Activated CD4-positive, CD25-positive, alpha-beta regulatory T cell treated with anti-CD3 and anti-CD28 coated beads, Interleukin-2, amount 50 U/mL, for 72 hours (primary cell): Measurements from ENCODE around the gene CNPY3.

ENCODE experiments used
- DNase-seq: peaks from one replicate; pipeline ENCODE4 v3.0.0; 2021

Gene CNPY3

DNA sequence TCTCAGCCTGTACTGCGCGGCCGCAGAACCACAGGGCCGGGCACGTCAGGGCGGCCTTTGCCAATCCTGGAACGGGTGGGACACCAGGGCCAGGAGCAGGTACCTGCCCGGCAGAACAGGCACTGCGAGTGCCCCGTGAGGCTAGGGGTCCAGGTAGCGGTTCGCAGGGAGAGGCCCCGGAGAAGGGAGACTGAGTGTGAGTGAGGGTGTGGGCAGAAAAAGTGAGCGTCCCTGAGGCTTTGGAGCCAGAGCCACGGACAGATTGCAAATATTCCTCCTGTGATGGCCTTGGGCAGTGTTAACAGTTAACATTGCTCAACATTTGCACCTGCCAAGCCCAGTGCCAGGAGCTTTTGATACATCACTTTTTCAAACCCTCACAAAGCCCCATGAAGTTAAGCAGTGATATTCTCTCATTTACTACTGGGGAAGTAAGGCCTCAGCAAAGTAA is 31.8 kb downstream of the CNPY3 start:
- no peak for DNase-seq

DNA sequence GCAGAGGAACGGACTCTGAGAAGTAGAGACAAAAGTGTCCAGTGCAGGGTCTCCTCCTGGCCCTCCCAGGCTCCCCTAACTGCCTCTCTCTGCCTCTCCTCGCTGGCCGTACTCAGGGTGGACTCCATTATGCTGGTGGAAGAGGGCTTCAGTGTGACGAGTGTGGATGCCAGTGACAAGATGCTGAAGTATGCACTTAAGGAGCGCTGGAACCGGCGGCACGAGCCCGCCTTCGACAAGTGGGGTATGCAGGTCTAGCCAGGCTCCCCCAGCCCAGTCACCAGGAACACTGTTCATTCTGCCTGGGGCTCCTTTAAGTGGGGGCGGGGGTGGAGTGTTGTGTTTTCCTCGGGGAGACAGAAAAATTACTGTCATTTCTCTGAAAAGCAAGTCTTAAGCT is 32.8 kb downstream of the CNPY3 start:
- no peak for DNase-seq

DNA sequence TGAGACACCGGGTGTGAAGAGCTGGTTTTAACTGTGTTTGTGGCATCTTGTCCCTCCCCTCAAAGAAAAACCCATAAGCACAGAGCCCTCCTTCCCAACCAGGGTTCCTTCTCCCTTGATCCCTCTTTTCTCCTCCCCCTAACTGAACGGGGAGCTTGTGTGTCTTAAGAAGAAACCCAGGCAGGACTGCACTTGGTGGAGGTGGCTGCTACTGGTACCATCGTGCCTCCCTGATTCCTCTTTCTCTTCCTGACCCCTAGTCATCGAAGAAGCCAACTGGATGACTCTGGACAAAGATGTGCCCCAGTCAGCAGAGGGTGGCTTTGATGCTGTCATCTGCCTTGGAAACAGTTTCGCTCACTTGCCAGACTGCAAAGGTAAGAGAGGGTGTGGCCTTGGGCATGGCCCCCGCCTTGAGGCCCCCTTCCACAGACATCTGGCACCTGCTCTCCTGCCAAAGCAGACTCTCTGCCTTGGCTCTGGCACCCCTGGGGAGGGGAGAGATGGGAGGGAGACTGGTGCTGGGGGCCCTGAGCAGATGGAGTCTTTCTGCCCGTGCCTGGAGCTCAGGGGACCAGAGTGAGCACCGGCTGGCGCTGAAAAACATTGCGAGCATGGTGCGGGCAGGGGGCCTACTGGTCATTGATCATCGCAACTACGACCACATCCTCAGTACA is 33.4 kb downstream of the CNPY3 start:
- DNase-seq: no peak

DNA sequence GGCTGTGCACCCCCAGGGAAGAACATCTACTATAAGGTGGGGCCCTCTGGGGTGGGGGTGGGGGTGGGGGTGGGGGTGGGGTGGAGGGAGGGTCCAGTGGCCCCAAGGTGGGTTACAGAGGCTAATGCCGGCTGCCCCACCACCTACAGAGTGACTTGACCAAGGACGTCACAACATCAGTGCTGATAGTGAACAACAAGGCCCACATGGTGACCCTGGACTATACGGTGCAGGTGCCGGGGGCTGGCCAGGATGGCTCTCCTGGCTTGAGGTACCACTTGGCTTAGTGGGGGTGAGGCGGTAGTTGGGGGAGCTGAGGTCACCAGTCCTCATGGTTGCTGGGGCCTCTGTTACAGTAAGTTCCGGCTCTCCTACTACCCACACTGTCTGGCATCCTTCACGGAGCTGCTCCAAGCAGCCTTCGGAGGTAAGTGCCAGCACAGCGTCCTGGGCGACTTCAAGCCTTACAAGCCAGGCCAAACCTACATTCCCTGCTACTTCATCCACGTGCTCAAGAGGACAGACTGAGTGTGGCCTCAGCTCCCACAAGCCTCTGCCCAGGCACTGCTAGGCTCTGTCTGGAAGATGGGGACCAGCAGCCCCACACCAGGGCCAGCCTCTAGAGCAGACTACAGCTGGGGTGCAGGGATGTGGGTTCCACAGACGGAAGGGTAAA is 34.0 kb downstream of the CNPY3 start:
- DNase-seq: no peak

DNA sequence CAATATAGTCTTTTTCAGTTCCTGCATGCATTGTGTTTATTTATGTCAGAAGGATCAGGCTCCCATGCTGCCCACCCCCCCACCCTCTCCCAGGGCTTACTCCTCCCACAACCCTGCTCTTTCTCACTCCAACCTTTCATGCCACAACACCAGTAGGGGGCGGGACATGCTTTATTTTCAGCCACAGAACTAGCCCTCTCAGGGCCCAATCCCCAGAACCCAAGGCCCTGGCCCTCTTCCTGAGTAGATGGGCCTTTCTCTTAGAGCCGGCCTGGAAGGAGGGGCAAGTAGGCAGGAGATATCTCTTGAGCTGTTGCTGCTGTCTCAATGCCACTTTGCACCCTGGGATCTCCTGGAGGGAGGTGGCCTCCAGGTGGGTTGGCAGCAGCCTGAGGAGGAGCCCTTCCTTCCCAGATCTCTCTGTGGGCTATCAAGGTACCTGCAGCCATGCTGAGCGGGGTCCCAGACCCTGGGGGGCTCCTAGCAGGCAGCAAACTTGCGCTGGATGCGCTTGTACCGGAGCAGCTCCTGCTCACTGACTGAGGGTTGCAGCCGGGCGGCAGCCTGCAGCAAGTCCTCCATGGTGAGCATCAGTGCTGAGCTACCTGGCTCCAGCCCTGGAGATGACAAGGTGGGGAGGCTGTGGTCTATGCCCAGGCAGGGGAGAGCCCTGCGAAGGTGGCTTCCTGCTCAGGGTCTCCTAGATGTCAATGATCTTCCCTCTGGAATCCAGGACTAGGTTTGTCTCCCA is 34.8 kb downstream of the CNPY3 start:
- DNase-seq: no peak

DNA sequence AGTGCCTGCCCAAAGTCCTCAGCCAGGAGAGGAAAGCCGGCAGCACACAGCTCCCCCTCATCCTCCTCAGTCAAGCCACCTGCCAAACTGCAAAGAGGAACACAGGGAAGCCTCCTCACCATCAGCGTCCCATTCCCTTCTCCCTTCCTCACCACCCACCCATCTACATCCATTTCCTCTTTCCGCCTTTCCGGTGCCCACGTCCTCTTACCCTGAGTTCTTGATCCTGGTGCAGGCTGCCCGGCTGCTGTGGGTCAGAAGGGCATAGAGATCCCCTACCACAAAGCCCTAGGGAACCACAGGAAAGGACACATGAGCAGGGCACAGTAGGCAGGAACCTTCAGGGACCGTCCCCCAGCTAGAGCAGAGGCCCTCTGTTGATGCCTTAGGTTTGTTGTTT is 37.3 kb downstream of the CNPY3 start:
- DNase-seq: no peak

DNA sequence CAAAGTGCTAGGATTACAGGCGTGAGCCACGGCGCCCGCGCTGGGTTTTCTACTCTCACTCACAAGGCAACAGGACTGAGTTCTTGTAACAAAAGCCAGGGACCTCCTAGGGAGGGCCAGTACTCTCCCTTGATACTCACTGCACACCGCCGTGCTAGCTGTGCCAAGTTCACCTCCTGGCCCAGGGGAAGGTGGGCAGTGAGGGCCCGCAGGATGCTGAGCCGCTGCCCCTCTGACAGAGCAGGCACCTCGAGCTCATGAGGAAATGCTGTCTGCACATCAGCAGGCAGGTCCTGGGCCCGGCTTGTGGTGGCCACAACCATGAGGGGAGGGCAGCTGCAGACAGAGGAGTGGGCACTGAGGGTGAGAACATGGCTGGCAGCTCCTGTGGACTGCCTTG is 37.9 kb downstream of the CNPY3 start:
- DNase-seq: no peak

DNA sequence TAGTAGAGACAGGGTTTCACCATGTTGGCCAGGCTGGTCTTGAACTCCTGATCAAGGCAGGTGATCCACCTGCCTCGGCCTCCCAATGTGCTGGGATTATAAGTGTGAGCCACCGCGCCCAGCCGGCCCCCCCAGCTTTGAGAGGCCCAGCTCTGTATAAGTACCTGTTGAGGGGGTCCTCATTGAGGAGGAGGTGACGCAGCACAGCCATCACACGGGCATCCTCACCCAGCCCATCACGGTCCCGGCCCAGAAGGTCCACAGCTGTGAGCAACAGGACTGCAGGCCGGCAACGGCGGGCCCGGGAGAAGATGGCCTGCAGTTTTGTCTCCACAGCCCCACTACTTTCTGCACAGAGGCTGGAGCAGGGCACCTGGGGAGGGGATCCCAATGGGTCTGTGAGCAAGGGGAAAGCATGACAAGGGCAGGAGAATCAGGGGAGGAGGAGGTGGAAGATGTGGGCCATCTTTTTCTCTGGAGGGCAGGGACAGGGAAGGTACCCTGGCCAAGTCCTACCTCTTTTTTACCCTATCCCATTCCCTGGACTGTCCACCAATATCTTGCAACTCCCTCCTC is 38.9 kb downstream of the CNPY3 start:
- no peak for DNase-seq

DNA sequence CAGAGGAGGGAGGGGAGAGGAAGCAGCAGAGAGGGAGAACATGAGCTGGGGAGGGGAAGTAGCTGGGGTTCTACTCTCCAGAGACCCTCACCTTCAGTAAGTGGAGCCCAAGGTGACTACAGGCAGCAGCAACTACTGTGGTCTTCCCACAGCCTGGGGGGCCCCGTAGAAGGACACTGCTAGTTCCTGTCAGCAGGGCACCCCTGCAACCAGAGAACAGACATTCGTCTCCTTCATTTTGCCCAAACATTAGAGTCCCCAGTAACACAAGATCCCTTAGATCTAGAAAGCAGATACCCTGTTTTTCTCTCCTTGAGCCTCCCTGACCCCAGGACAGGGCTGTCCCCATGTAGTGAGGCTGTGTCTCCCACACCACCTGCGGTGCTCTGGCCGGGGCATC is 39.5 kb downstream of the CNPY3 start:
- DNase-seq: no peak

DNA sequence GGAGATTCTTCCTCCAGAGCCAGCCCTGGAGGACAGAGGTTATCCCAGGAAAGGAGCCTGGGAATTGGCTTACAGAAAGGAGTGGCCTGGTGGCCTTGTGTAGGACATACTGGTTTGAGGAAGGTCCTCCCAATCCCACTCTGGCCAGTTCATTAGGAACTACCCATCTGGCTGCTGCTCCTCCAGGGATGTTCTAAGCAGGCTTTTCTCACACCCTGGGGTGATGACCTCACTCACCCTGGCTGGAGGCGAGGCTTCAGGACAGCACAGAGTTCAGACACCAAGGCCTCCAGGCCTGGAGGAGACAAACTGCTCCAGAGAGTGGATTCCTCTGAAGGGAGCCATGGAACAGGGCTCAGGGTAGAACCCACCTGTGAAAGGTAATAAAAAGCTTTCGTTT is 40.2 kb downstream of the CNPY3 start:
- no peak for DNase-seq

DNA sequence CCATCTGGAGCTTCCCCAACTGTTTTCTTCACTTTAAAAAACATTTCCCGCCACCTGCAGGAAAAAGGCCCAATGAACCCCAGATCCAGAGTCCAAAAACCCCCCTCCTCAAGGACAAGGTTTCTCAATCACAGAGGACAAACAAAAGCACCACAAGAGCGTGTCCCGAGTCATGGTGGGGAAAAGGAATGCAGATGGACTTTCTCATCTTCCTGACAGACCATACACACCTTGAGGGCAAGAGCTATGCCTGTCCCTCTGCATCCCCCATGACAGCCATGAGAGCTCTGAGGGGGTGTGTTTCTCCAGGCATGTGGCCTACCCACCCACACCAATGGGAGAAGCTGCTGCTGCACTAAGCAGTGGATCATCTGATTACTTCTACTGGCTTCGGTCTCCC is 40.7 kb downstream of the CNPY3 start:
- no peak for DNase-seq

DNA sequence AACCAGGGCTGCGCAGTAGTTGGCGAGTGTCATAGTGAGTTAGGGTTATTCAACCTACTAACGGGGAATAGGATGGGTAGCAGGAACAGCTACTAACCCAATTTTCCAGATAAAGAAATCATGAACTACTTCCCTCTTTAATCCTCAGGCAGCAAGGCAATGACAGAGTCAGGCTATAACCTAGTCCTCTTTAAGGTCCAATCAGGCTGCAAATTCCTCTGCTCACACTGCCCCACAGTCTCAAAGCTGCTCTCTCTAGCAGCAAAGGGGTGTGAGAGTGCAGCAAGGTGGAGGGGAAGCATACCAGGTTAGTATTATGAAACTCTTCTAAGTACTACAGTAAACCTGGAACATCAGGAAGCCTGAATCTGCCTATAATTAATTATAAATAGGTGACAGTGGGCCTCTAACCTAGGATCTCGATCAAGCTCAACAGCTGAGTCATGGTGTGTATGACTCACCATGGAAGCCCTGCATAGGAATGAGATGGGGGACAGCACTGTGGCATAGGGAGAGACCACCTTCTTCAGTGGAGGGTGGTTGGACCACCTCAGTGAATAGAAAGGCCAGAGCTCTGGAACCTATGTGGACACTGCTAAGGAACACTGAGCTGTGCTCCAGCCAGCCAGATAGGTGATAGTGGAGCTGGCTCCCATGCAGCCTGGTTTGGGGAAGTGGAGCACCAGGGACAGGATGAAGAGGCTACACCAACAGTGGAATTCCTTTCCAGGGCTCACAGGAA is 41.8 kb downstream of the CNPY3 start:
- no peak for DNase-seq

DNA sequence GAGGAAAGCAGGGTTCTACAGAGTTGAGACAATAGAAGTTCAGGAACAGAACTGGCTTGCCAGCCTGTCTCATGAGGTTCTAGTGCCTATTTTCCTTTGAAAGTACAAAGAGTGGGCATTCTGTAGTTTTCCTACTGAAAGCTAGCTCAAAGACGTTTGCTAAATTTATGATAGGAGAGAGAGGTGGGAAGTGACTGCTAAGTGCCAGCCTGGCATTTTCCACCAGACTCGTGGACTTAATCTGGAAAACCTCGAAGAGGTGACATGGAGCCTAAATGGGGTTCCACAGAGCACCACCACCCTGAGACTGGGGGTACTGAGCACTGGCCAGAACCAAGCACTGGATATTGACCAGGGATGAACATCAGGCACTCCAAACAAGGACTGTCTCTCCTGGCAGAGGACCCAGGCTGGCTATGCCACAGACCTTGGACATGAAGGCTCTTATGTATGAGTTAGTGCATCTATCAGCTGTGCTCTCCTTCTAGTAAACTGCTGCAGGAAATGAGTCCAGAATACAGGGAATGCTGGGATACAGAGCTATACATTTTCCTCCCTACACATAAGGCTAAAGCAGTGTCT is 42.6 kb downstream of the CNPY3 start:
- DNase-seq: no peak

DNA sequence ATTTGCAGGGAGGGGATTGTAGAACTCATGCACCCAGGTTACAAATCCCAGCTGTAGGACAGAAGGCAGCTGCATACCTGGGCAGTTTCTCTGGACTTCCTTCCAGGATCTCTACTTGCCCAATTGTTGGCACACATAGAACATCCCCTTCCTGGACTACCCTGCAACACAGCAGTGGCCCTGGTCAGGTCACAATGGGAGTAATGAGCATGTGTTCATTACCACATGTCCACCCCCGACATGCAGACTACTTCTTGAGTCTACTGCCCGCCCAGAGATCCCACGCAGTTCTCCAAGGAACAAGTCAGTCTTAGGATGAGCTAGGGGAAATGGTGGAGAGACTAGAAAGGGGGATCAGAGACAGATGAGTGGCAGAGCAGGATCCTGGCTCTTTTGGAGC is 44.6 kb downstream of the CNPY3 start:
- DNase-seq: no peak

DNA sequence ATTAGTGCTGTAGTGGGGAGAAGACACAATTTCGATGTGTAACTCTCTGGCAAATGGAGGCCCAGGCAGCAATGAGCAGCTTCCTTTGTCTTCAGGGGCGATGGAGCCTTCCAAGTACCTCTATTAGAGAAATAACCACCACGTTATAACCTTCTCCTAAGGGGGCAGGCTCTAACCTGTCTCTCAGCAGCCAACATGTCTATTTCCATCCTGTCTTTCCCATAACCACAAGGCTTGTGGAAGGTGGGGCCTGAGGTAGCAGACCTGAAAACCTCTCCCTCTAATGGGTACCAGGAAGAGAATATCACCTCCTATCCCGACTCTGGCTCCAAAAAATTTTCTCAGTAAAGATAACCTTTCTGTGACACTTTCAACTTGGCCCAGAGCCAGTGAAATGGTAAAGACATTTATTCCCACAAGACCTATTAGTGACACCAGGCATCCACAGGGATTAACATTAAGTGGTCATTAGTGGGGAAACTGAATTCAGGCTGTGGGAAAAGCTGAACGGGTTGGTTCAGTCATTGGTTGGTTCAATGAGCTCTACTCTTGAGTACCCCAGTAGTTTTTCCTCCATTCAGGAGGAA is 45.7 kb downstream of the CNPY3 start:
- DNase-seq: no peak

DNA sequence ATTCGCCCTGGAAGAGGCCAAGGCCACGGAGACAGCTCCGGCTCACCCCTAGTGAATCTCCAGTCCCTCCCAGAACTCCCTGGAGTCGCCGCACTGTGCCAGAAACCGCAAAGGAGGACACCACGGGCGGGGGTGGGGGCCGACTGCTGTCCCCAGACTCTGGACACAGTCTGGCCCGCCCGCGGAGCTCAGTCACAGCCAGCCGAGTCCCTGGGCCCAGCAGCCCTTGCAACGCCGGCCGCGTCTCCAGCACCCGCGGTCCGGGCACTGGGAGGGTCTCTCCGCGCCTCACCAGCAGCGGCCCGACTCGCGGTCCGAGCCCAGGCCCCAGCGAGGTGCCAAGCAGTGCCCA is 49.2 kb downstream of the CNPY3 start:
- DNase-seq: peak; percentile 40

DNA sequence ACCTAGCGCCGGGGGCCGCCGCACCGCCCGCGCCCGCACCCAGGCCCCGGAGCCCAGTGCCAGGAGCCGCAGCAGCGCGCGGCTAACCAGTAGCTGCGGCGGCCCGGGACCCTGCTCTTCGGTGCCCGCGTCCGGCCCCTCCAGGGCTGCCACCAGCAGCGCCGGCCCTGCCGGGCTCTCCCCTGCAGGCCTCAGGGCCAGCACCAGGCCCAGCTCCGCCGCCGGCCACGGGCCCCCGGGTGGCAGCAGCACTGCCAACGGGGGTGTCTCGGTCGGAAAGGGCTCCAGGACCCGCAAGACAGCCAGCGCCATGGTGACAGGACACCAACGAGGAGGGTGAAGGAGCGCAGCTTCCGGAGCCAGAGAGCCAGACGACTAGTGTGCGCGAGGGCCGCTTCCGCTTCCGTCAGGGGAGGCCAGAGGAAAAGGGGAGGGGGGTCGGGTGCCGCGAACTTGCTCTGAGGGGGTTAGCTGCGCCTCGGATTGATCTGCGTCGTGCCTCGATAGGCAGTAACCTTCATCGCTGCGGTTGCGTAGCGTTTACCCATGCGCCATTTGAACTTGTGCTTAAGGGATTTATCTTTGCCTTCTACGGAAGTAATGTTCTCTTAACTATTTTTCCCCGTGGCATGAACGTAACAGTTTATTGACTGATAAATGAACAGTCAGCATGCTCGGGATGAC is 49.7 kb downstream of the CNPY3 start, which contains the start of gene PEX6:
Gene PEX6, minus strand, starts transcription at position 343 of the 684 bp plus-strand sequence. Its CDS starts 31 bp downstream, at position 312.
- DNase-seq: peak; percentile 91

DNA sequence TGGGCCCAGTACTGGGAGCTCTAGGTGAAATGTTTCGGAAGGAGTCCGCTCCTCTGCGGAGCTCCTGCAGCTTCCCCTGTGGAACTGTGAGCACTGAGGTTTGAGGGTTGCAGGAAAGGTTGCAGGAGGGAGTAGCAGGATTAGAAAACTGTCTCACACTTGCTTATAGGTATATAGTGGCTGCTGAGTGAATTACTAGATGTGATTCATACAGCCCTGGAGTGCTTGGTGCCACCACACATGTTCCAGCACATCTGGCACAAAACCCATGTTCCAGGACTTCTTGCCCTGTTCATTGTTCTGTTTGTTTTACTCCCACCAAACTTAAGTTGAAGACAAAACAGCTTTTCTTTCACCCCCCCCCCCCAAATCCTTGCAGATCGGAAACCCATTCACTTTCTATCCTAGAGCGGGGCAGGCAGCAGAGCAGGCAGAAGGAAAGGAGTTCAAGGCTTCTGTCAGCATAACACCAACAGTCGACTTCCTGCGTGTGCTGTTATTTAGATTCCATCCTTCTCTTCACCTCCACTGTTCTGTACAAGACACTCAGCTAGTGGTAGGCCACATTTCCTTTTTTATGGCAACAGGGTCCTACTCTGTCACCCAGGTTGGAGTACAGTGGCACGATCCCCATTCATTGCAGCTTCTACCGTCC is 50.4 kb downstream of the CNPY3 start:
- no peak for DNase-seq

DNA sequence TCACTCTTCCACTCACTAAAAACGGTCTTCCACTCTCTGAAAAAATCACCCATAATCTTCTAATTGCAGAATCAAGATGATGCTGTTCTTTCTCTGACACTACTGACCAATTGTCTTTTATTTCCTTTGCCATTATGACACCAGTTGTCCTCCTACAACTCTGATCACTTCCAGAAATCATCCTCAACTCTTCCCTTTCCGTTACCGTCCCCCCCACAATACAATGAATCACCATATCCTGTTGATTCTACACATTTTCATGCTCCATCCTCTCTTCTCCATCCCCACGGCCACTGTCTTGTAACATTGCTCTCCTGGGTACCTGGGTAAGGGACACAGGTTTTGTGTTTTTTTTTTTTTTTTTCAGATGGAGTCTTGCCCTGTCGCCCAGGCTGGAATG is 52.6 kb downstream of the CNPY3 start:
- no peak for DNase-seq

DNA sequence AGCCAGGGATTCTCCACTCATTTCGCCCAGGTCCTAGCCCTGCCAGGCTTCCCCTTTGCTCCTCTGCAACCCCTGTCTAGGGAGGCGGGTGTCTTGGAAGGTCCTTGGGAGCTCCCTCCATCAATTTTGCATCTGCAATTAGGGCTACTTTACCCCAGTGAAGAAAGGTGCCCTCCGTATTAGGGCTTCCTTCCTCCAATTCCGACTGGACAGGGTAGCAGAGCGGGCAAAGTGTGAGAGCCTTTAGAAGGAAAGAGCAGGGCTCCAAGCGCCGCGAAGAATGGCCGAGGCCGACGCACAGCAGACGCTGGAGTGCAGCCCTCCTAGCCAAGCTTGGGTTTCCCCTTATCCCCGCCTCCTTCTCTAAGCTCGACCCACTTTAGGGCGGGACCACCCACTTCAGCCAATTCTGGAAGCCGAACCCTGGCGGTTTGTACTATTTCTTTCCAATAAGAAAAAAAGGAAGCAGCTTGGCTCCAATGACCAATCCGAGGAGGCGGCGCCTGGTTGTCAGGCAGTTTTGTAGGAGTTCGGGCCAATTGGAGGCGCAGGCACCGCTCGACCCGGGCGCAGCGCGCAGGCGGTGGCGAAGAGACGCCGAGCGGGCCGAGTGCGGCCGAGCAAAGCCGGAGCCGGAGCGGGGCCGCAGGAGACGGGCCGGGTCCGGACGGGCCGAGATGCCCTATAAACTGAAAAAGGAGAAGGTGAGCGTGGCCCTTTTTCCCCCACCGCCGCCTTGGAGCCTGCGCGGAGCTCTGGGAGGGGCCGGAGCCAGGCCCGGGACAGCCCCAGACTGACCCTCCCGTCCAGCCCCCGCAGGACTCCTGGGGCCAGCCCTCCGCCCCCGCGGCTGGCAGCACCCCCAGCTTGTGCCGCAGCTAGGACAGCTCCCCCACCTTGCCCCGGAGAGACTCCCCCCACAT is 55.0 kb downstream of the CNPY3 start, which contains the start of gene PPP2R5D:
Gene PPP2R5D, plus strand, starts transcription at position 570 of the 923 bp plus-strand sequence. Its CDS starts 108 bp downstream, at position 678.
- peak; percentile 94 for DNase-seq
